NCI-H446 (cell line): Measurements from ENCODE around the gene OSBPL10.

Experiments used
- DNase-seq, 2 experiments: peaks; one replicate each; lab custom pipeline; 2025; lab: John Stamatoyannopoulos, UW

OSBPL10 gene

GRCh38 chr3:31958701-31959152, 22.3 kb downstream of the OSBPL10 start:
- DNase-seq, result no peak

- DNase-seq, result no peak
Observed at GRCh38 chr3:31957106-31957505, 24.0 kb downstream of the OSBPL10 start.

GRCh38 chr3:31955581-31955980, 25.5 kb downstream of the OSBPL10 start:
- DNase-seq, result no peak

GRCh38 chr3:31953636-31954035, 27.4 kb downstream of the OSBPL10 start:
- no peak for DNase-seq

GRCh38 chr3:31953091-31953490, 28.0 kb downstream of the OSBPL10 start:
- no peak for DNase-seq

- DNase-seq, result no peak
Observed at GRCh38 chr3:31952205-31952604, 28.9 kb downstream of the OSBPL10 start.

- no peak for DNase-seq
Observed at GRCh38 chr3:31948280-31948679, 32.8 kb downstream of the OSBPL10 start.

GRCh38 chr3:31947671-31948091, 33.4 kb downstream of the OSBPL10 start:
- DNase-seq, result no peak

GRCh38 chr3:31947162-31947561, 33.9 kb downstream of the OSBPL10 start:
- DNase-seq, result no peak

- DNase-seq, result no peak
Observed at GRCh38 chr3:31946484-31947081, 34.5 kb downstream of the OSBPL10 start.

- DNase-seq, result no peak
Observed at GRCh38 chr3:31945738-31946052, 35.4 kb downstream of the OSBPL10 start.

- no peak for DNase-seq
Observed at GRCh38 chr3:31943041-31943440, 38.0 kb downstream of the OSBPL10 start.

GRCh38 chr3:31942446-31942845, 38.6 kb downstream of the OSBPL10 start:
- DNase-seq, result no peak

GRCh38 chr3:31937225-31937624, 43.8 kb downstream of the OSBPL10 start:
- DNase-seq, result no peak

- DNase-seq, result no peak
Observed at GRCh38 chr3:31936420-31937060, 44.5 kb downstream of the OSBPL10 start.

GRCh38 chr3:31934866-31935265, 46.2 kb downstream of the OSBPL10 start:
- DNase-seq, result no peak

- DNase-seq, result no peak
Observed at GRCh38 chr3:31934018-31934417, 47.0 kb downstream of the OSBPL10 start.

- no peak for DNase-seq
Observed at GRCh38 chr3:31932990-31933389, 48.1 kb downstream of the OSBPL10 start.

GRCh38 chr3:31929826-31930502, 51.1 kb downstream of the OSBPL10 start:
- no peak for DNase-seq

- DNase-seq, result no peak
Observed at GRCh38 chr3:31927811-31928210, 53.3 kb downstream of the OSBPL10 start.

- no peak for DNase-seq
Observed at GRCh38 chr3:31926543-31926942, 54.5 kb downstream of the OSBPL10 start.

GRCh38 chr3:31925271-31925630, 55.8 kb downstream of the OSBPL10 start:
- no peak for DNase-seq

GRCh38 chr3:31924610-31925270, 56.3 kb downstream of the OSBPL10 start:
- DNase-seq, result no peak
